GM12878 (cell line): ENCODE data around the gene TULP4. TPM values are rescaled to one million over a fixed set of nuclear protein-coding genes. Genes with fewer than 3 reads are reported as not detected.

Experiments used
- ATAC-seq: fragments of 200-7000 bp; cut with Tn5 transposase; 3 replicates; pipeline ENCODE4 v1.9.1; 2020; ENCODE audit warnings: mild to moderate bottlenecking, moderate library complexity
- BruUV-seq: library from RNA; stranded (reverse); fragments of 400-500 nt; replicated peaks from 2 replicates; lab custom pipeline; 2021; lab: Mats Ljungman, UMichigan
- CTCF ChIA-PET: fragments of 300-600 bp; sonication (Branson Sonifier 250); formaldehyde crosslinking; extraction: SDS; loops from one replicate; lab custom pipeline; 2021; ENCODE audit warnings: inconsistent platforms; lab: Yijun Ruan, JAX
- POLR2A ChIA-PET: fragments of 350-600 bp; formaldehyde crosslinking; extraction: SDS; loops from one replicate; lab custom pipeline; 2021; ENCODE audit warnings: inconsistent platforms; lab: Charles Lee
- RAD21 ChIA-PET: fragments of 300-600 bp; sonication (Branson Sonifier 250); formaldehyde crosslinking; loops from one replicate; lab custom pipeline; 2023; ENCODE audit warnings: antibody characterized with exemption; ENCODE audit not compliant: unreplicated experiment; lab: Charles Lee
- SMC1A ChIA-PET: fragments of 300-600 bp; sonication (Branson Sonifier 250); formaldehyde crosslinking; loops from one replicate; lab custom pipeline; 2023; ENCODE audit not compliant: unreplicated experiment, uncharacterized antibody; lab: Charles Lee
- DNase-seq: peaks from one replicate; pipeline ENCODE4 v3.0.0-alpha.2; 2011; ENCODE audit warnings: low read depth, low spot score
- FAIRE-seq: peaks from 3 replicates; lab custom pipeline; 2011; peaks lifted over from hg19 to GRCh38; lab: Jason Lieb, UNC
- H2AFZ ChIP-seq: 2 replicates; pipeline ENCODE4 v1.6.0; 2011; ENCODE audit warnings: low read depth, low read length, control low read depth; ENCODE audit not compliant: control insufficient read depth
- H3K27ac ChIP-seq: 2 replicates; pipeline ENCODE4 v1.5.1; 2011; ENCODE audit warnings: control low read depth; ENCODE audit not compliant: control insufficient read depth, insufficient read depth
- H3K27me3 ChIP-seq, 2 experiments: replicated peaks in 1 of 2; 2 replicates each; pipeline versions ENCODE4 v1.6.0 to v1.6.1; 2011; ENCODE audit warnings: low read length in 1 of 2; ENCODE audit not compliant: control insufficient read depth in 2 of 2, insufficient read depth in 2 of 2
- H3K36me3 ChIP-seq, 2 experiments: 2 replicates each; pipeline ENCODE4 v1.5.1; 2011; ENCODE audit warnings: low read length in 1 of 2; ENCODE audit not compliant: control insufficient read depth in 2 of 2, insufficient read depth in 2 of 2
- H3K4me1 ChIP-seq: 2 replicates; pipeline ENCODE4 v1.6.1; 2011; ENCODE audit warnings: mild to moderate bottlenecking, low read length, moderate library complexity, mixed read lengths; ENCODE audit not compliant: control insufficient read depth, insufficient read depth
- H3K4me2 ChIP-seq: 2 replicates; pipeline ENCODE4 v1.6.0; 2011; ENCODE audit warnings: control low read depth; ENCODE audit not compliant: control insufficient read depth, insufficient read depth
- H3K4me3 ChIP-seq: fragments of 200-600 bp; sonication (generic); 2 replicates; pipeline ENCODE4 v1.5.1; 2016
- H3K79me2 ChIP-seq: 2 replicates; pipeline ENCODE4 v1.6.0; 2011; ENCODE audit warnings: low read length; ENCODE audit not compliant: control insufficient read depth, insufficient read depth
- H3K9ac ChIP-seq: 2 replicates; pipeline ENCODE4 v1.8.0; 2011; ENCODE audit warnings: low read length, control low read depth, mixed read lengths; ENCODE audit not compliant: control insufficient read depth, insufficient read depth
- H3K9me3 ChIP-seq: replicated peaks from 3 replicates; pipeline ENCODE4 v1.5.1; 2011; ENCODE audit warnings: mild to moderate bottlenecking, low read length; ENCODE audit not compliant: control insufficient read depth, insufficient read depth
- H4K20me1 ChIP-seq: 2 replicates; pipeline ENCODE4 v1.6.0; 2011; ENCODE audit not compliant: control insufficient read depth, insufficient read depth
- PAX5 ChIP-seq: IDR thresholded peaks from 2 replicates; pipeline ENCODE4 v1.6.1; 2011; ENCODE audit warnings: low read depth, low read length, borderline replicate concordance
- POLR2A ChIP-seq: IDR thresholded peaks from 2 replicates; pipeline ENCODE4 v1.6.1; 2011; ENCODE audit warnings: low read depth, mild to moderate bottlenecking, low read length
- SMAD1 ChIP-seq: fragments of 450-650 bp; IDR thresholded peaks from 2 replicates; pipeline ENCODE4 v1.6.1; 2018; ENCODE audit warnings: mild to moderate bottlenecking, low read depth; ENCODE audit not compliant: partially characterized antibody
- SMAD5 ChIP-seq: IDR thresholded peaks from 2 replicates; pipeline ENCODE4 v1.6.1; 2016; ENCODE audit warnings: antibody characterized with exemption, low read depth
- ZSCAN29 ChIP-seq: fragments of 450-650 bp; IDR thresholded peaks from 2 replicates; pipeline ENCODE4 v1.6.1; 2017; ENCODE audit warnings: mild to moderate bottlenecking, moderate library complexity
- WGBS: methylation state at CpG from one replicate; pipeline ENCODE4 v1.1.6; 2016; ENCODE audit warnings: low lambda C conversion rate; ENCODE audit not compliant: insufficient replicate concordance, insufficient coverage; ENCODE audit errors: missing lambda C conversion rate; 5-methylcytosine and 5-hydroxymethylcytosine counted together
- in situ Hi-C: fragments of 300-500 bp; cut with MboI; formaldehyde crosslinking; loops from 9 replicates; pipeline ENCODE4 v1.14.3; 2018; ENCODE audit warnings: mixed read lengths
- intact Hi-C: fragments of 100-400 bp; cut with micrococcal nuclease; formaldehyde crosslinking; loops from one replicate; pipeline ENCODE4 v1.14.2; 2022; ENCODE audit not compliant: unreplicated experiment
- polyA plus RNA-seq, 11 experiments: library from polyadenylated mRNA; depleted of rRNA in 4 of 11; unstranded in 6 of 11; stranded (reverse) in 5 of 11; fragments of >200 nt; fragmentation: Nextera tagmentation in 4 of 11; fragmentation: Illumina TruSeq in 1 of 11; extraction: Ambion mirVana in 4 of 11; extraction: Trizol in 1 of 11; gene quantifications; 1 replicate in 1 of 11; 2 replicates in 10 of 11; pipeline versions ENCODE4 v1.2.1 to v1.2.3, GENCODE V29; 2011 to 2016; ENCODE audit warnings: inconsistent platforms in 2 of 11, missing spikeins in 2 of 11, low read depth in 1 of 11
- total RNA-seq, 4 experiments: library from RNA; depleted of rRNA in 3 of 4; stranded (reverse); fragments of >200 nt in 3 of 4; fragmentation: Illumina TruSeq in 1 of 4; extraction: Trizol in 1 of 4; gene quantifications; 2 replicates each; pipeline versions ENCODE4 v1.2.1 to v1.2.3, GENCODE V29; 2013 to 2021
- TF ChIP-seq, protein P1 (sequence below): IDR thresholded peaks from 2 replicates; pipeline ENCODE4 v1.6.1; 2011; ENCODE audit warnings: low read depth, low read length, improper control_type of control experiment, borderline replicate concordance
- TF ChIP-seq, protein P2 (sequence below): IDR thresholded peaks from 2 replicates; pipeline ENCODE4 v1.6.1; 2011; ENCODE audit warnings: borderline replicate concordance, low read depth, mild to moderate bottlenecking, moderate library complexity, low read length; ENCODE audit not compliant: insufficient read depth, poor library complexity, severe bottlenecking
- TF ChIP-seq, protein P3 (sequence below): IDR thresholded peaks from 2 replicates; pipeline ENCODE4 v1.6.1; 2012; ENCODE audit warnings: low read depth, low read length, improper control_type of control experiment

TULP4 gene
- total and polyA plus RNA-seq, 10 of the 15 experiments (the other 5 are each of a cell fraction or from before 2014, with no cell fraction given), result 0.73 to 31.8 (median 14.0) TPM

DNA sequence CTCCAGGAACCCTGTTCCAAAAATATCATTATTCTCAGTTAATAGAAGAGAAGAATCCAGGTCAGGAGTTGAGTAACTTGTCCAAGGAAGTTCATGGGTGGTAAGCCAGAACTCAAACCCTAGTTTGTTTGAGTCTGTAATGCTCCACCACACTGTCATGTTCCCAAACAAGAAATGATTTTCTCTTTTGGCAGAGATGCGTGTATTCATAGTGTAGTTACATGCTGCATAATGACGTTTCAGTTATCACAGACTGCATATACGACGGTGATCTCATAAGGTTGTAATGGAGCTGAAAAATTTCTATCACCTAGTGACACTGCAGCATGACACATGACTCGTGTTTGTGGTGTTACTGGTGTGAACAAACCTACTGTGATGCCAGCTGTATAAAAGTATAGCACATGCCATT lies 102.6 kb downstream of the TULP4 start:
- intact Hi-C loops (no loop called here), in situ Hi-C loops (no loop called here)
- H3K9me3 ChIP-seq, result no peaks in the 10 kb centered on the region
- ChIA-PET POLR2A (no interaction called here), CTCF (no interaction called here), SMC1A (interaction anchor here (1.3 kb wide), 1 partner anchor 11 kb away, joined by 3 read pairs; no protein-coding TSS in a partner anchor), RAD21 (no interaction called here)
- no peak overlapping the region for H3K27ac ChIP-seq
- FAIRE-seq (no peak), DNase-seq (no peak), ATAC-seq (no peak)
- no peaks in the 10 kb centered on the region for H3K27me3 ChIP-seq
- no peaks in the 10 kb centered on the region for H3K79me2 ChIP-seq
- WGBS, result 95% methylated on average over 5 of the region's 5 CpGs
- no peak overlapping the region for H3K4me3 ChIP-seq
- no peak overlapping the region for H3K9ac ChIP-seq
- TF ChIP-seq POLR2A (no peak), SMAD1 (no peak), PAX5 (no peak), SMAD5 (no peak), ZSCAN29 (no peak)
- TF ChIP-seq, protein P1, sequence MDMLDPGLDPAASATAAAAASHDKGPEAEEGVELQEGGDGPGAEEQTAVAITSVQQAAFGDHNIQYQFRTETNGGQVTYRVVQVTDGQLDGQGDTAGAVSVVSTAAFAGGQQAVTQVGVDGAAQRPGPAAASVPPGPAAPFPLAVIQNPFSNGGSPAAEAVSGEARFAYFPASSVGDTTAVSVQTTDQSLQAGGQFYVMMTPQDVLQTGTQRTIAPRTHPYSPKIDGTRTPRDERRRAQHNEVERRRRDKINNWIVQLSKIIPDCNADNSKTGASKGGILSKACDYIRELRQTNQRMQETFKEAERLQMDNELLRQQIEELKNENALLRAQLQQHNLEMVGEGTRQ, result no peak
- TF ChIP-seq, protein P2, sequence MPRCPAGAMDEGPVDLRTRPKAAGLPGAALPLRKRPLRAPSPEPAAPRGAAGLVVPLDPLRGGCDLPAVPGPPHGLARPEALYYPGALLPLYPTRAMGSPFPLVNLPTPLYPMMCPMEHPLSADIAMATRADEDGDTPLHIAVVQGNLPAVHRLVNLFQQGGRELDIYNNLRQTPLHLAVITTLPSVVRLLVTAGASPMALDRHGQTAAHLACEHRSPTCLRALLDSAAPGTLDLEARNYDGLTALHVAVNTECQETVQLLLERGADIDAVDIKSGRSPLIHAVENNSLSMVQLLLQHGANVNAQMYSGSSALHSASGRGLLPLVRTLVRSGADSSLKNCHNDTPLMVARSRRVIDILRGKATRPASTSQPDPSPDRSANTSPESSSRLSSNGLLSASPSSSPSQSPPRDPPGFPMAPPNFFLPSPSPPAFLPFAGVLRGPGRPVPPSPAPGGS, result no peak
- TF ChIP-seq, protein P3, sequence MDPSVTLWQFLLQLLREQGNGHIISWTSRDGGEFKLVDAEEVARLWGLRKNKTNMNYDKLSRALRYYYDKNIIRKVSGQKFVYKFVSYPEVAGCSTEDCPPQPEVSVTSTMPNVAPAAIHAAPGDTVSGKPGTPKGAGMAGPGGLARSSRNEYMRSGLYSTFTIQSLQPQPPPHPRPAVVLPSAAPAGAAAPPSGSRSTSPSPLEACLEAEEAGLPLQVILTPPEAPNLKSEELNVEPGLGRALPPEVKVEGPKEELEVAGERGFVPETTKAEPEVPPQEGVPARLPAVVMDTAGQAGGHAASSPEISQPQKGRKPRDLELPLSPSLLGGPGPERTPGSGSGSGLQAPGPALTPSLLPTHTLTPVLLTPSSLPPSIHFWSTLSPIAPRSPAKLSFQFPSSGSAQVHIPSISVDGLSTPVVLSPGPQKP, result no peak
- H3K4me1 ChIP-seq, result no peaks in the 10 kb centered on the region
- H3K4me2 ChIP-seq, result no peak overlapping the region
- BruUV-seq, result no TSS peak
- H3K36me3 ChIP-seq, result peaks cover 2 to 5% of the 10 kb centered on the region in 2 experiments; a peak in 3 of 4 replicates
- H4K20me1 ChIP-seq, result no peaks in the 10 kb centered on the region; the same call in 1 of the 2 replicates
- H2AFZ ChIP-seq, result no peak overlapping the region
